ENCODE measurements around the gene MEIS2.

The MEIS2 gene

GRCh38 chr15:36883713-36884517, 216.4 kb downstream of the MEIS2 start:
- H3K4me3 ChIP-seq (ENCODE audit: low read length), result peak overlapping the region; percentile 27
- peak; percentile 83 for TF ChIP-seq CTCF (conservative IDR thresholded peaks at IDR 0.05; ENCODE audit: low read length)

GRCh38 chr15:36882487-36883131, 217.7 kb downstream of the MEIS2 start:
- TF ChIP-seq CTCF (conservative IDR thresholded peaks at IDR 0.05; ENCODE audit: low read length), result no peak
- peak overlapping the region; percentile 45 for H3K4me3 ChIP-seq (ENCODE audit: low read length)
- no peak for DNase-seq (ENCODE audit: low read depth)

More at GRCh38 chr15:36883713-36884517, 216.4 kb downstream of the MEIS2 start:
- DNase-seq (ENCODE audit: low read depth), result peak; percentile 86

GRCh38 chr15:36882056-36882455, 218.3 kb downstream of the MEIS2 start:
- TF ChIP-seq CTCF (conservative IDR thresholded peaks at IDR 0.05; ENCODE audit: low read length), result no peak
- no peak for DNase-seq (ENCODE audit: low read depth)
- no peak overlapping the region for H3K4me3 ChIP-seq (ENCODE audit: low read length)

GRCh38 chr15:36881516-36881915, 218.8 kb downstream of the MEIS2 start:
- DNase-seq (ENCODE audit: low read depth), result no peak
- no peak for TF ChIP-seq CTCF (conservative IDR thresholded peaks at IDR 0.05; ENCODE audit: low read length)
- H3K4me3 ChIP-seq (ENCODE audit: low read length), result no peak overlapping the region

- TF ChIP-seq CTCF (conservative IDR thresholded peaks at IDR 0.05; ENCODE audit: low read length), result no peak
- H3K4me3 ChIP-seq (ENCODE audit: low read length), result no peak overlapping the region
- no peak for DNase-seq (ENCODE audit: low read depth)
These were observed 219.4 kb downstream of the MEIS2 start for GRCh38 chr15:36880913-36881460.

GRCh38 chr15:36880224-36880912, 220.0 kb downstream of the MEIS2 start:
- H3K4me3 ChIP-seq (ENCODE audit: low read length), result no peak overlapping the region
- DNase-seq (ENCODE audit: low read depth), result no peak
- no peak for TF ChIP-seq CTCF (conservative IDR thresholded peaks at IDR 0.05; ENCODE audit: low read length)
